Left colon (tissue), 2 donors: ENCODE measurements around the gene RTKN2. TPM values are rescaled to one million over a fixed set of nuclear protein-coding genes. Genes with fewer than 3 reads are reported as not detected.

Experiments
- ATAC-seq: fragments of 200-7000 bp; cut with Tn5 transposase; one replicate; pipeline ENCODE4 v1.9.1; 2020; ENCODE audit warnings: mild to moderate bottlenecking, moderate library complexity
- DNase-seq, 2 donors: peaks; one replicate each; pipeline ENCODE4 v3.0.0-alpha.2; 2020
- intact Hi-C, 2 donors: fragments of 100-400 bp; cut with DNase I in 1 of 2; cut with micrococcal nuclease in 1 of 2; formaldehyde crosslinking; loops; one replicate each; pipeline versions ENCODE4 v1.11.2 to v1.14.0; 2022; cut with DNase I, micrococcal nuclease
- total RNA-seq, 2 donors: library from RNA; stranded (reverse); fragmentation: NEBNext Ultra II Directional; extraction: Animal tissue kit (Norgen Biotek cat#: 25700); gene quantifications; one replicate each; pipeline ENCODE4 v1.2.1, GENCODE V29; 2021
- donor health status: DM: no; HTN: no; CAD: no.
- donor health status: DM: yes; HTN: yes; CAD: no.

Gene RTKN2
- total RNA-seq, 2 donors from 2014 or later, result 1.1 to 2.5 TPM

DNA sequence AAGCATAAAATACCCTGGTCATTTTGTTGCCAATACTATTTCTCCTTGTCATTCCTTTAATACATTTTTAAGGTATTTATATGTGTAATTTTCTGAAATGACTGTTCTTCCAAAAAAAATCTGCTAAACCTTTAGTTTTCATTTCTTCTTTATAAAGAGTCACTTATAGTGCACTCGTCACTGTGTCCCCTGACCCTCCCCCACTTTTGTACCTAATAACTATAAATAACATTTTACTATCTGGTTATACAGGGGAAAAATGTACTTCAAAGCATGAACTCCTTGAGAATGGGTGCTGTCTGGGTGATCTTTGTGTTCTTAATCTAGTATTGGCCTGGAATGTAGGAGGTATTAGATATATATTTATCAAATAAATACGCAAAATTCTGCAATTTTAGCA, 31.1 kb downstream of the RTKN2 start:
- ATAC-seq (no peak), DNase-seq (no peak)
- intact Hi-C loops, result no loop called here

DNA sequence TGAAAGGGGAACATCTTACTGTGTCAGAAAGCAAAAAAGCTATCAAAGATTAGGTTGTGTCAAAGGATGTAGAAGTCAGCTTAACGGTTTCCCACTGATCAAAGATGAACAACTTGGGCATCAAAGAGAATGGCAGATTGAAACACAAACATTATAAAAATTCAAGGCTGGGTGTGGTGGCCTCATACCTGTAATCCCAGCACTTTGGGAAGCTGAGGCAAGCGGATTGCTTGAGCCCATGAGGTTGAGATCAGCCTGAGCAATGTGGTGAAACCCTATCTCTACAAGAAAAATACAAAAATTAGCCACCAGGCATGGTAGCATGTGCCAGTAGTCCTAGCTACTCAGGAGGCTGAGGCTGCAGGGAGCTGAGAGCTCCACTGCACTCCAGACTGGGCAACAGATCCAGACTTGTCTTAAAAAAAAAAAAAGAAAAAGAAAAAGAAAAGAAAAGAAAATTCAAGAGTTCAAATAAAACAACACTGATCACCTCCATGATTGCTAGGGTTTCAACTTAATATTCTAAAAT, 34.5 kb downstream of the RTKN2 start:
- intact Hi-C loops, result no loop called here
- ATAC-seq, result no peak

DNA sequence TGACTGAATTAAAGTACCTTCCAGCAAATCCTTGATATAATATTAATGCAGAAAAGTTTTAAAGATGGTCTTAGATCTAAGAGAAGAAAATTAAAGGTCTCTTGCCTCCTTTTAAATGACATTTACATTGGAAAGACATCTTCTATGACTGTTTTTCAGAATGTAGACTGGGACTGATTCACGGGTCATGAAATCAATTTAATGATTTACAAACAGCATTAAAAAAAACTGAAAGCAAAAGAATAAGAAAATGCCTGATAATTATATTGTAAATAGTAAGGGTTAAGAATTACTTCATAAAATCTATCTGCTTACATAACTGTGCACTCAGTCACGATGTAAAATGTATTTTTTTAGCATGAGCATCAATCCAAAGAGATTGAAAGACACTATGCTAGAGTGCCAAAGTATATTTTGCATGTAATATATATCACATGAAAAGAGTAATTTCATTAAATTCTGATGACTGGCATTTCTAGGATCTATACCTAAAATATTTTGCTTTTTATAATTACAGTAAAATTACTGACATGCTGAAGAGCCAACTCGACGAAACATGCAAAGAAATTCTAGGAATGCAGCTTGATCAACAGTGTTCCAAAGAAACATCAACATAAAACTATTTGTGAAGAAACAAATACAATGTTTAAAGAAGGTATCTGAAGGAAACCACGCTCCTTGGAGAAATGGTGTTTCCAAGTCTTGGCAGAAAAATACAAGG, 35.1 kb downstream of the RTKN2 start:
- DNase-seq, result no peak
- intact Hi-C loops, result no loop called here
- ATAC-seq, result no peak

More for the DNA sequence above, 34.5 kb downstream of the RTKN2 start:
- no peak for DNase-seq

DNA sequence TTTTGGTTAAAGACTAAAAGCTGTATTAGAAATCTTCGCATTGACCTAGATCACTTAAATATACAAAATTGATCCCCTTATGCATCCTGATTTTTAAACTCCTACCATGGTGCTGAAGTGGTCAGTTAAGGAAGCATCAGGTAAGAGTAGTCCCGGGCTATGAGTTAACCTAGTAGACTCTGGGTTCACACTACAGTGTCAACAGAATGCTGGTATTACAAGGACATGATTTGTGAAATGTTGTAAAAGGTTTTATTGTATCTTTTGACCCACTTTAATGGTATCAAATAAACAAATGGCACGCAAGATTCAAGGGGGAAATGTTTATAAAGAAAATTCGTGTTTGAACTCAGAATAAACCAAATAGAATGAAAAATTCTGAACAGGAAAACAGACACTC, 36.8 kb downstream of the RTKN2 start:
- intact Hi-C loops, result no loop called here
- DNase-seq (no peak), ATAC-seq (peak; percentile 60)

DNA sequence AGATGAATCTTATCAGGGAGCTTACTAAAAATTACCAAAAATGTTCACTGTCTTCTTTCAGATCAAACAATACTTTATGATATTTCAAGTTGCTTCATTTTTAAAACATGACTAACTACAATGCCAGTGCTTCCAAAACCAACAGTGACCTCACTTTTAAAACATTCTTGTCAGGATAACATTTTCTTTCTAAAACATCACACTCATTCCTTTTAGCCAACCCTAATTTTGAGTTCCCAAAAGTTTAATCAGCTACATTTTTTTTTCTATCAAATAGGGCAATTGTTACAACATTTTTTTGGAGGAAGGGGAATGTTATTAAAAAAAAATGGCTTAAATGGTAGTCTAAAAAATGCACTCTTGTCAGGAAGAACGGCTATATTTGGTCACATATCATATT, 37.3 kb downstream of the RTKN2 start:
- intact Hi-C loops, result no loop called here
- DNase-seq (no peak), ATAC-seq (no peak)

DNA sequence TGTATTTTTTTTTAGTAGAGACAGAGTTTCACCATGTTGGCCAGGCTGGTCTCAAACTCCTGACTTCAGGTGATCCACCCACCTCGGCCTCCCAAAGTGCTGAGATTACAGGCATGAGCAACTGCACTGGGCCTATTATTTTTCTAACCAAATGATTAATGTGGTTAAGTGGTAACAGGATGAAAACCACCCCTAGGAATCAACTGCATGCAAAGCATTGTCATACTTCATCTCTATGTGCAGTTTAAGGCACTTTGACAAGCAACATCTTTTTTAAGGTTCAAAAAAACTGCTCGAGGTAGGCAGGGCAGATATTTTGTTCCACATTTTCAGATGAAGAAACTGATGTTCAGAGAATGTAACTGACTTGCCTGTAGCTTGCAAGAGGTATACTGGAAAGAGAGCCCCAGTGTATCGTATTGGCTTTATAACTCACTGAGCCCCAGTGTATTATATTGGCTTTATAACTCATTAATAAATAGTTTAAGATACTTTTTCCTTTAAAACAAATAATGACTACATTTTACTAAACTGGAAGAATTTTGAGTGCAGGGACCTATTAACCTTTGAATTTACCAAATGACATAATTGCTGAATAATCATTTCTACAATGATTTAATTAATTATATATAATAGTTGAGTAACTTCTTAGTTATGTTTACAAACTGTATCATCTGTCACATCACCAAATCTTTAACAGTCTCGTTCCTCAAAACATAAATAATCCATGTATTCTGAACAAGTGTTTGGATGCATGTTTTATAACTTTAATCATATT, 38.1 kb downstream of the RTKN2 start:
- ATAC-seq, result no peak
- DNase-seq, result no peak
- intact Hi-C loops, result no loop called here

DNA sequence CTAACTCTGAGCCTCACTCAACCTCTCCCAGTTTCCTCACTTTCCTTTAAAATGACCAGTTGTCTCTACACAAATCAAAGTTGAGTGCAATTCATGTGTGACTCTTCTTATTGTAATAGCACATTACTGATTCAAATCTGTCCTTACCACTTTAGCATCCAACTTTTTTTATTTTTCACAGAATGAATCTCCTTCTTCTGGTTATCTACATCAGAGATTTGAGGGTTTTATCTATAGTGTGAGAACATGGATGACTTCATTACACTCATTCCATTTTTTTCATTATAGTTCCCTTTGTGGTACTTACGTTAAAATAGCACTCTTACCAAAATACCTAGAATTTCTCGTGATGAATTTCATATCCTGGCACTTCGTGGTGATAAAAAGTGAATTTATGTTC, 43.3 kb downstream of the RTKN2 start:
- ATAC-seq (no peak), DNase-seq (no peak)
- intact Hi-C loops, result no loop called here

DNA sequence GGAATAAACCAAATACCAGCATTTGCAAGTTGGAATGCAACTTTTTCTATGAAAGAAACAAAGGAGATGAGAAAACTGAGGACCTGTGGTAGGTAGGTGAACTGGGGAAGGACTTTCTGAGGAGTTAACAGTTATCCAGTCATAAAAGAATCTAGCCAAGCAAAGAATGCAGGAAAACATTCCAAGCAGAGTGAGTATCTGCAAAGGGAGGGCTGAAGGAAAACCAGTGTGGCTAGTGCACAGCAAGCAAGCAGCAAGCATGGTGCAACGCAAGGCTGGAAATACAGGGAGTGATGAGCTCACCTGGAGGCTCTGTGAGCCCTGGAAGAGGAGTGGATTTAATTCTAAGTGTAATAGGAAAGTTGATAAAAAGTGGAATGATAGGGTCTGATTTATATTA, 44.0 kb downstream of the RTKN2 start:
- DNase-seq (no peak), ATAC-seq (no peak)
- intact Hi-C loops, result no loop called here

DNA sequence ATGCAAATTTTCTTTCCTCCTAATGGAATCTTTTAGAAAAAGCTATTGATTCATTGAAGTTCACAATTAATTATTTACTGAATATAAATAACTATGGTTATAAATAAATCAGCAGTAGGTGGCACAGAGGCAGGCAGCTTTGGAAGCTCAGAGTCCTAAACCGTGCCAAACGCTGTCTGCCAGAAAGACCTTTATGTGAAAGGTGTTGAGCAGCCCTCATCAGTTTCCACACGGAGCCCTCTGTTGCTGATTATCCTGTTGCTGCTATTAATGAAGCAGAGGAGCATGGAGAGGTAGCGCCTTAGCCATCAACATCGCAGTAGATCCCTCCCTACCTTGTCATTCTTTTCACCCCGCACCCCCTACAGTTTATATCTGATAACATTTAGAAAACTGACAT, 51.0 kb downstream of the RTKN2 start:
- DNase-seq, result no peak
- ATAC-seq, result no peak
- intact Hi-C loops, result no loop called here

DNA sequence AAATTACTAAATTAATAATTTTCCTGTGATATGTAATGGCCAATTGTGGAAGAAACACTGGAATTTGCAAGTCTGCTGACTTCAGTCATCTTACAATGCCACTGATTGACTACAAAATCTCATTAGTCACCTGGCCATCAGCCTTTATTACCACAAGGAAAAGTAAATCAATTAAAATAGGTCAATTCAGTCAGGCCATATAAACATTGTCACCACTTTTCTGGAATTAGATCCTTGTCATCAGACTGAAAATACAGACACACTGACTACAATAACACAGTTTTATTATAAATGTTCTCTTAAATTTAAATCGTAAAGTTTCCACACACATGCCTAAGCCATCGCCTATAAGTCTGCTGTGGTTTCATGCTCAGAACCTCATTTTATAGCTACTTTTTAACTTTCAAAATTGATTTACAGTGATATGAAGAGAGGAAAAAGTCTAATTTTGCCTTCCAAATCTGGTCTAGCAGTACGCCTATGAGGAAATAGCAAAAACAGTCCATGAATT, 54.2 kb downstream of the RTKN2 start:
- intact Hi-C loops, result no loop called here
- DNase-seq (no peak), ATAC-seq (no peak)

DNA sequence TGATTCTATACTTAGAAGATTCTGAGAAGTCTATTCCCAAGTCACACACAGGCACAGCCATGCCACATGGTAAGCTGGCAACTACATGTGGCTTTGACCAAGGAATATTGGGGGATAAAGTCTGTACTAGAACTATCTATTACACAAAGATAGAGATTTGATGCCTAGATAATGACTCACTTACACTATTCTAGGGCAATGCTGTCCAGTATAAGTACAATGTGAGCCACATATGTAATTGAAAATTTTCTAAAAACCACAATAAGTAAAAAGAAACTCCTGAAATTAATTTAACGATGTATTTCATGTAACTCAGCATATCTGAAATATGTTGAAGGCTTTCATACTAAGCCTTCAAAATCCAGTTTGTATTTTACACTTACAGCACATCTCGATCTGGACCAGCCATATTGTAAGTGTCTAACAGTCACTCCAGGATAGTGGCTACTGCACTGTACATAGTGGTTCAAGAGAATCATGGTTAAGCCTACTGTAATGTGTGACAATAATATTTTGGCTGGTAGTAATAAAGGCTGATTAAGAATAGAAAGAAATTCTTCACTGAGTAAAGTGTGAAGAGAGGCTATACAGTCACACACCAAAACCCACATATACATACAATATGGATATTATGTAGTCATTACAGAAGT, 62.8 kb downstream of the RTKN2 start:
- DNase-seq (no peak), ATAC-seq (no peak)
- intact Hi-C loops, result no loop called here

DNA sequence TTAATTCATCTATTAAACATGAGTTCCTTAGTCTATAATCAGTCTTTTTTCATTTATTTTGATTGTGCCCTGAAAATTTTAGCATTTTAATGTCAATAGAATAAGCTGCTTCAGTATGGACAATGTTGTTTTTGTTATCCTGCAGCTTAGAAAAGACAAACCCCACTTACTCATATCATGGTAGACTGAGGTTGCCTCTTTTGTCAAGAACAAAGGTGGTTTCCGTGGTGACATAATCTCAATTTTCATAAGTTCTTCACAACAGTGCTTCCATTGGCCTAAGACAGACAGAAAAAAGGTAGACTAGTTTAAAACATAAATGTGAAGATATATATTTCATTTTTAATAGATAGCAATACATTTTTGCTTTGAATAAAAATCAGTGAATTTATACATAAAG, 69.1 kb downstream of the RTKN2 start:
- DNase-seq, result no peak
- ATAC-seq, result no peak

DNA sequence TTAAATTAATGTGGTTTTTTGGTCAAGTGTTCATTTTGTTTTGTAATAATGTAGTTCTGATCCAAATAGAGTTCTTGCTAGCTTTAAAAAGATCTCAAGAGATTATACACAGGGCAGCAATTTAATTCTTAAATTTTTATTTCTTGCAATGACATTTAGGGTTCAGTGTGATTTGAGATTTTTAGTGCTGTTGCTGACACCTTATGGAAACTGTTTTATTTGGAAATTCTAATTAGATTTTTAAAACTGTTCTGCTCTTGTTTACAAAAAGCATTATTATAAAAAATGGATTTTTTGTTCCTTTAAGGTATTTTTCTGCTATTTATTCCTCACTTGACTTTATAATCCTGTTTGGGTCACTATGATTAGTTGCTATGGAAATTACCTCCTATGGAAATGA, 72.1 kb downstream of the RTKN2 start:
- DNase-seq (no peak), ATAC-seq (no peak)
- intact Hi-C loops, result no loop called here

More for the DNA sequence above, 69.1 kb downstream of the RTKN2 start:
- intact Hi-C loops, result no loop called here

DNA sequence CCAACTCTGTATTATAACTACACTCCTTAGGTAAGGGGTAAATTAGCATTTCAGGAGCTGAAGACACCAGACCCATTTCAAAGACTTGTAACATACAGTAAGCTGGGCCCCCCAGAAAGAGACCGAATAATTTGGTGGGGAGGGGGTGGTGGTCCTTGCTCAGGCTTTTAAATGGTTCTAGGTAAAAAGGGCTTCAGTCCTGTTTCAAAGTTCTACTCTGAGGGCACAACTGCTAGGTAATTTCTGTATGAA, 73.0 kb downstream of the RTKN2 start:
- no peak for DNase-seq
- intact Hi-C loops, result no loop called here
- ATAC-seq, result peak; percentile 33

DNA sequence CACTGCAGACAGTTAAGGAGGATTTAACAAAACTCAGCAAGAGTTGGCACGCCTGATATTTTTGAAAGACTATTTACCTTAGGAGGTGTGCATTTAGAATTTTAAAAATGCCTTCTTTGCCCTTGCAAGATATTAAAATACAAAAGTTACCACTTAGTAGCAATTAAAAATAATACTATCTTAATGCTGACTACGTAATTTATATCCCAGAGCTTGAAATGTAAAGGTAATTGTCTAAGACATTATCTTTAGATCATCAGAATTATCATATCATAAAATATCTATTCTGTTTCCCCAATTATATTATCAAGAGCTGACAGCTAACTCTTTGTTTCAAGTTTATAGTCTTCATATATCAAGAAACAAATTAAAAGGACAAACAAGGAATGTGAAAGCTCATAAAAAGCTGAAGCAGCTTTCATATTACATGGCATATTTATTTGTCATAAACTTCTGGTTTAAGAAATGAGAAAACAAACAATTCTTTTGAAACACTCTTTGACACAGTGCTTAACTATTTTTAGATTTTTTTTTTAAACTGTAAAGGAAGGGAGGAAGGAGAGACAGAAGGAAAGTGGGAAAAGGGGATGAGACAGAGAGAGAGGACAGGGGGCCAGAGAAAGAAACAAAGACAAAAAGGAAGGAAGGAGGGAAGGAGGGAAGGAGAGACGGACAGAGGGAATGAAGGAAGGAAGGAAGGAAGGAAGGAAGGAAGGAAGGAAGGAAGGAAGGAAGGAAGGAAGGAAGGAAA, 73.5 kb downstream of the RTKN2 start:
- peak; percentile 92 for ATAC-seq
- DNase-seq, result no peak
- intact Hi-C loops, result no loop called here

DNA sequence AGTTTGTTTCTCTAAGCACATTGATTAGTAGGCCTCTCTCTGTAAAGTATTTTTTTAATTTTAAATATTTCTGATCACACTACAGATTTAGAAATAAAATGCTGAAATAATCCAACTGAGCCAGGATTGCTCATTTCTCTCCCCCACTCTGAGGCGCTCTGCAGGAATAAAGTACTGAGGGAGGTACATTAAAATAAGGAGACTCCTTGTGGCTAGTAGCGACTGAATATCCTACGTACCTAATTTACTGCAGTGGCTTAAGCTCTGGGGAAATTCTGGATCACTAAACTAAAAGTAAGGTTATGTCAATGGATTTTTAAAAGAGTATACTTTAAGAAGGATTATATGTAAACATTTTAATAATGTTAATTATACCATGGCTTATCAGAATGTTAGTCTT, 75.2 kb downstream of the RTKN2 start:
- intact Hi-C loops, result no loop called here
- no peak for ATAC-seq
- DNase-seq, result no peak

DNA sequence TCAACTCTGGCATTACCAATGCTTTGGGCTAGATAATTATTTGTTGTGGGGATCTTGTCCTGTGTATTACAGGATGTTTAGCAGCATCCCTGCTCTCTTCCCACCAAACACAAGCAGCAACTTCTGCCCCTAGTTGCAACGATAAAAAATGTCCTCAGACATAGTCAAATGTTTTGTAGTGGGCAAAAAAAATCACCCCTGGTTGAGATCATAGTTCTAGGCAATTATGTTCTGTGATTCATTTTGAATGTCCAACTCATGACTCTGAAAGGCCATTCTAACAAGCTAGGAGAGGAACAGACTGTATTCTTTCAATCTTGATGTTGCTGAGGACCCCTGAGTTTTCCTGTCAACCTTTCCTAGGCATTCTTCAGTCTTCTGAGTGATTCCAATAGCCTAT, 79.5 kb downstream of the RTKN2 start:
- no peak for DNase-seq
- intact Hi-C loops, result no loop called here
- ATAC-seq, result no peak

DNA sequence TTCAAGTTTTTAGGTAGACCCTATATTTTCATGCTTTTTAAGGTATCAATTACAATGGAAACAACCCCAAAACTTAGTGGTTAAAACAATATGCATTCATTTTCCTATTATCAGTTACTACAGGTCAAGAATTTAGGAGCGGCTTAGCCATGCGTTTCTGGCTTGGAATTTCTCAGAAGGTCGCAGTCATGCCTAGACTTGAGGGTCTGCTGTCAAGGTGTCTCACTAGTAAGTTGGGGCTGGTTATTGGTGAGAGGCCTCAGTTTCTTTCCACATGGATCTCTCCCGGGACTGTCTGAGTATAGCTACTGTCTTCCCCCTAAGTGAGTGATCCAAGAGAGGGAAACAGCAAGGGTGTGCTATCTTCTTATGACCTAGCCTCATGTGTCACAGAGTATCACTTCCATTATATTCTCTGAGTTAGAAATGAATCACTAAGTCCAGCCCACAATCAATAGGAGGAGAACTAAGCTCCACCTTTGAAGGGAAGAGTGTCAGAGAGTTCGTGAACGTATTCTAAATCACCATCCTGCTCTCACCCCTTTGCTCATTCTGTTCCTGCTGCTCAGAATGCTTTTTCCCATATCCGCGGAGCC, 80.5 kb downstream of the RTKN2 start:
- no peak for DNase-seq
- no peak for ATAC-seq
- intact Hi-C loops, result no loop called here
